Measurements from ENCODE around the gene NLE1.

DNA sequence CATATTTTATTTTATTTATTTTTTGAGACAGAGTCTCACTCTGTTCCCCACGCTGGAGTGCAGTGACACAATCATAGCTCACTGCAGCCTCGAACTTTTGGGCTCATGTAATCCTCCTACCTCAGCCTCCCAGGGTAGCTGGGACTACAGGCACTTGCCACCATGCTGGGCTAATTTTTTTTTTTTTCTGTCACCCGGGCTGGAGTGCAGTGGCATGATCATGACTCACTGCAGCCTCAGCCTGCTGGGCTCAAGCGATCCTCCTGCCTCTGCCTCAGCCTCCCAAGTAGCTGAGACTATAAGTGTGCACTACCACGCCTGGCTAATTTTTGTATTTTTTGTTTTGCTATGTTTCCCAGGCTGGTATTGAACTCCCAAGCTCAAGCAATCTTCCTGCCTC is 22.6 kb upstream of the NLE1 start:
- TF ChIP-seq BRCA1 (IDR thresholded peaks at IDR 0.05; ENCODE audit: low read depth, low read length) (no peak), ZNF274 (IDR thresholded peaks at IDR 0.05; ENCODE audit: borderline replicate concordance, extremely low read depth, low read length) (no peak), JUN (IDR thresholded peaks at IDR 0.05; ENCODE audit: low read depth, low read length) (no peak)
